NAMALWA (cell line): ENCODE measurements around the gene RPS4Y2.

Experiments used
- DNase-seq: peaks from one replicate; pipeline ENCODE4 v3.0.0-alpha.2; 2015; ENCODE audit warnings: low spot score

RPS4Y2 gene

DNA sequence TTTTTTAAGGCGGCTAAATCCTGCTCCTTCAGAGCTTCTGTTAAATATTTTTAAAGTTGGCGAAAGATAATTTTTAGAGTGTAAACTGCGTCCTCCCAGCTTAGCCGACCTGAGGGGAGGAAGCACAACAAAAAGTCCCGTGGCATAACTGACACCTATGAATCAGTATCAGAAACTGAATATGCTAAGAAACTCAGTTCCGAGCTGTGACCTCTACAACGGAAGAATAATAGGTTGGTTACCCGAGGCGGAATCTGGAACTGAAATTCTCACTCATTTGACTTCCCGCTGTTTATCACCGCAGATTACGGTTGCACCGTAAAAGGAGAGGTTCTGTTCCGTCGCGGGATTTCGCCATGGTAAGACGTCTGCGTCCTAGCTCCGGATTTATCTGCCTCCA is at the start of gene RPS4Y2:
RPS4Y2 (plus strand) TSS at position 301 of the 400 bp plus-strand sequence; CDS start at position 357, 56 bp downstream.
- DNase-seq = no peak

DNA sequence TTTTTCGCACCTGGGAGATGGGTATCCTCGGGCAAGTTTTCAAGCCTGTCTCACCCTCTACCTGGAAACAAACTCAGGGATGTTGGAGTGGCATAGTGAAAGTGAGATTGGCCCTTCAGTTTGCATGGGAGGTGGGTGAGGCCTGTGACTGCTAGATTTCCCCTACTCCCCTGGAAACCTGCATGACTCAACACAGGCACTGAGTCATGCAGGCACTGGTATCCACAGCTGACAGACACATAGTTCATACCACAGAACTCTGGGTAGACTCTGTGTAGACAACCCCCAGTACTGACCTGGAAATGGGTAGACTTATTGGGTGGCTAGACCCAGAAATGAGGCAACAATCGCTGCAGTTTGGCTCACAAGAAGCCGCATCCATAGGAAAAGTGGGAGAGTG is 41.5 kb upstream of the RPS4Y2 start:
- DNase-seq = no peak

DNA sequence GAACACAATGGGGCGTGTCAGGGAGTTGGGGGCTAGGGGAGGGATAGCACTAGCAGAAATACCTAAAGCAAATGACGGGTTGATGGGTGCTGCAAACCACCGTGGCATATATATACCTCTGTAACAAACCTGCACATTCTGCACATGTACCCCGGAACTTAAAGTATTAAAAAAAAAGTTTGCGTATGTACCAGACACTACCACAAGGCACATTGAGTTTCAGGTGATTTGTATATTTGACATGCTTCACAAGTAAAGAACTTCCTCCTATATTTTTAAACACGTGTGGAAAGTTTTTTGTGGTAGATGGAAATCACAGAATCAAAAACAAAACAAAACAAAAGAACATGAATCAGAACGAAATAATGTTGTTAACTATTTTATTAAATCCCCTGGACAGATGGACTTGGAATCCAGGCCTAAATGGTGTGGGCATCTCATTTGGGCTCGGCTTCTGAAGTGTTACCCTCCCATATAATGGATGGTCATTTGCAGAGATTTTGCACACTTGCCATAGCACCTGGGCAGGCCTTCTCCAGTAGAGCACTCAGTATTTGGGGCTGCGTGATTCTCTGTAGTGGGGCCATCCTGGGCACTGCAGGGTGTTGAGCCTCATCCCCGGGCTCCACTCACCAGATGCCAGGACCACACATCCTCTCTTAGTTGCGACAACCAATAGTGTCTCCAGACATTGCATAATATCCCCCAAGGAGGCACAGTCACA is 29.6 kb upstream of the RPS4Y2 start:
- no peak for DNase-seq

DNA sequence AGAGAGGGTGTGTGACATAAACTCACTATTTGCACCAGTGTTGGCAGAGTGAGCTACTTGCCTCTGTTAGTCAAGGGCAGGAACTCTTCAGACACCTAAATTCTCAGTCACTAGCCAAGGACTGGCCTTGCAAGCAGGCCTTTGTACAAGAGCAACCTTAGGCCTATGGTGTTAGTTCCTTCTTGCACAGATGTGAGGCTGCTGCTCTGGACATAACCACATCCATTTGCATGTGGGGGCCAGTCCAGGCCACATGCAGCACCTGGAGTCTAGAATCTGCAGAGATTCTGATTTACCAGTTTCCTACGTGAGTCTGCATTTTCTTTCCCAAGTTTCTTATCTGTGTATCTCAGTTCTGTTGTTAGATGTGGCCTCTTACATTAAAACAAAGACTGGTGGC is 20.7 kb upstream of the RPS4Y2 start:
- DNase-seq = no peak

DNA sequence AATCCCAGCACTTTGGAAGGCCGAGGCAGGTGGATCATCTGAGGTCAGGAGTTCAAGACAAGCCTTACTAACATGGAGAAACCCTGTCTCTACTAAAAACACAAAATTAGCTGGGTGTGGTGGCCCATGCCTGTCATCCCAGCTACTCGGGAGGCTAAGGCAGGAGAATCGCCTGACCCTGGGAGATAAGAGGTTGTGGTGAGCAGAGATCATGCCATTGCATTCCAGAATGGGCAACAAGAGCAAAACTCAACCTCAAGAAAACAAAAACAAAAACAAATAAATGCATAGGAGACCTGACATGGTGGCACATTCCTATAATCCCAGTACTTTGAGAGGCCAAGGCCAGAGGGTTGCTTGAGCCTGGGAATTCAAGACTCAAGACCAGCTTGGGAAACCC is 16.1 kb upstream of the RPS4Y2 start:
- no peak for DNase-seq

DNA sequence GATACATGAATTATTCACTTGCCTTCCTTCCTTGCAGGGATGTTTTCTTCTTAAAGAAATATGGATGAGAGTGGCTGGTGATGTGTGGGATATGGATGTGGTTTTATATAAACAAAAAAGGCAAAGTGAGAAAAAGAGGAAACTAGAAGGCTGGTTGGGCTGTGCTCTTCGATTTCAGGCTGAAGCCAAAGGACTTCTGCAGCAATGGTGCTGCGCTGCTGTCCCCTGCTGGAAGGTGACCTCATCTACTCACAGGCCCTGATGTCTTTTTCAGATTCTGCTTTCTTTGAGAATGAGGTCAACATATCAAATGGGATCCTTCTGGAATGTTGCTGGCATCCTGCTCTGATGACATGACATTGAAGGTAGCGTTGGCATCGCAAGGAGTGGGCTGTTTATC is 15.3 kb upstream of the RPS4Y2 start:
- no peak for DNase-seq

DNA sequence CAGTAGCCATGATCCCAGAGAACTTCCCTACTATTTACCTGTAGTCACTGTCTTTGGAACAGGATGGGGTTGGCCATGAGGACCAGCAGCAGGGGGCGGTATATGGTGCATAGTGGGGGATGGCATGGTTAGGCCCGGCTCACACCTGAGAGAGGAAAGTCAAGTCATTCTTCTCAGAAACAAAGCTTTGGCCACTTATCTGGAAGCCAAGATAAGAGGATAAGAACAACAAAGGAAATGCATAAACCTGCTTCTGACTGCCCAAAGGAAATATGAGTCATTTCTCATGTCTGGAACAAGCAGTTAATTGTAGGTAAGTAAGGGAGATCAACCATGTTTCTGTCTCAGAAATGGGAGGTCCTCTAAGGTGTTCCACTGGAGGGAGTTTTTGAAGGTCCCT is 10.8 kb upstream of the RPS4Y2 start:
- no peak for DNase-seq

DNA sequence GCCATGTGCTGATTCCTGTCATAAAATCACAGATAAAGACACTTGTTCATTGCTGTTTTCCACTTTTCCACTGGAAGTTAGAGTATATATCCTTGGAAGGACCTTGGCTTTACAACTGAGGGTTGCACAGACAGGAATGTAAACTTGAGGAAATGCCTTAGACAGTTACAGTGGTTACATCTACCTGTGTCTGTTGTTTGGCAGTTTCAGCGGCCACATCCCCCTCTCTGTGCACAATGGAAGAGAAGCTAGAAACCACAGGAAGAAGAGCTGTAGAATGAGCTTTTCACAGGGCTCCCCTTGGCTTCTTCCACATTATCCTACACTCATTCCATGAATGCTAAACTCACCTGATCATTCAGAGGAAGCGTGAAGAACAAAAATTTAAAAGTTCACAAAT is 9.0 kb upstream of the RPS4Y2 start:
- DNase-seq = no peak

DNA sequence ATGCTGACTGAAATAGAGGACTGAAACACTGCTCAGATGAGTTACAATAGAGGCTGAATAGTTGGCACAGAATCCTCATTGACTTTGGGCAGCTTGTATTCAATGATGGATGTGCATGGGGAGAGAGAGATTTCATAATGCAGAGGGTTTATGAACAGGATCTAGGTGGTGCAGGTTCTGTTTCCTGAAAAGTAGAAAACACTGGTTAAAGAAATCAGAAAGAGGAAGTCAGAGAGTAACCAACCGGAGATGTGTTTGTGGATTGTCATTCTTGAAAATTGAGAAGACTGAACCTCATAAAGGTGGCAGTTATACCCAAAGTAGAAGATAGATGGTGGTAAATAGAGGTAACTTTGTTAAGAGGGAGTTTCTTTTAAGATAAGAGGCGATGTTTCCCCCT is 8.0 kb downstream of the RPS4Y2 start:
- no peak for DNase-seq

DNA sequence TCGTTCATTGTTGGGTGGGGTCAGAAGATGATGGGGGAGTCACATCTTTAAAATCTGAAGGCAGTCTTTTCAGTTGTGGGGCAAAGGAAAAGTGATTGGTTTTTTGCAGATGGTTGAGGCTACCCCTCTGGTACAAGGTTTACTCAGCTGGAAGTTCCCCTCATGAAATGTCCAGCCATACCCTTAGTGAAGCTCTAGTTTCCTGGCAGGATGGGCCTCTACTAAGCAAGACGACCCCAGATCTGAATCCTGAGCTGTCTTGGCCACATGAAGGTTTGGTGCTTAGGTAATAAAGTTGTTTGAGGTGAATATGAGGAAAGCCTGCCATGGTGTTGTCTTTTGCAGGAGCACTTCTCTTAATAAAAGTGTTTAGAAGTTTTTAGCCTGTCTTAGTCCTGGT is 9.2 kb downstream of the RPS4Y2 start:
- DNase-seq = no peak

DNA sequence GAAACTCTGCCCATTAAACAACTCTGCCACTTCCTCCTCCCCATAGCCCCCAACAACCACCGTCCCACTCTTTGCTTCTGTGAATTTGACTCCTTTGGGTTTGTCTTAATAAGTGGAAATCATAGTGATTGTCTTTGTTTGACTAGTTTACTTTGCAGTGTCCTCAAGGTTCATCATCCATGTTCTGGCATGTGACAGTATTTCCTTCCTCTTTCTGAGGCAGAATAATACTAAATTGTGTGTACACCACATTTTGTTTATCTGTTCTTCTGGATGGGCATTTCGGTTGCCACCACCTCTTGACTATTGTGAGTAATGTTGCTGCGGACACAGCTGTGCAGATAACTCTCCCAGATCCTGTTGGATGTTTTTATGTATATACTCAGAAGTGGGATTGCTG is 14.8 kb downstream of the RPS4Y2 start:
- no peak for DNase-seq

DNA sequence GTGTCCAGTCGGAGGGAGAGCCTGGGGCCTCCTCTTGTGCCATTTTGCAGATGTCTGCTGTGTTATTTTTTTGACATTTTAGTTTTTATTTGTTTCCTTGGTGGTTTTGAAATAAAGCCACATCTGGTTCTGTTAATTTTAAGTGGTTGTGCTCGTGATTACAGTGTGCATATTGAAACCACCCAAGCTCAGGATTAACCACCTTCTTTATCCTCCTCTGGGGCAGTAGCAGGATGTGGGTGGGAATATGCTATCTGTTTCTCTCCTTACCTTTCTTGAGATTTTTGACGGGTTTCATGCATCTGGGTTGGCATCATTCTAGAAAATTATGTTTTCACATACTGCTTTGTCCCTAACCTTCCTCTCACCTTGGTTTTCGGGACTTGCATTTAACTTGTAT is 20.2 kb downstream of the RPS4Y2 start:
- no peak for DNase-seq

DNA sequence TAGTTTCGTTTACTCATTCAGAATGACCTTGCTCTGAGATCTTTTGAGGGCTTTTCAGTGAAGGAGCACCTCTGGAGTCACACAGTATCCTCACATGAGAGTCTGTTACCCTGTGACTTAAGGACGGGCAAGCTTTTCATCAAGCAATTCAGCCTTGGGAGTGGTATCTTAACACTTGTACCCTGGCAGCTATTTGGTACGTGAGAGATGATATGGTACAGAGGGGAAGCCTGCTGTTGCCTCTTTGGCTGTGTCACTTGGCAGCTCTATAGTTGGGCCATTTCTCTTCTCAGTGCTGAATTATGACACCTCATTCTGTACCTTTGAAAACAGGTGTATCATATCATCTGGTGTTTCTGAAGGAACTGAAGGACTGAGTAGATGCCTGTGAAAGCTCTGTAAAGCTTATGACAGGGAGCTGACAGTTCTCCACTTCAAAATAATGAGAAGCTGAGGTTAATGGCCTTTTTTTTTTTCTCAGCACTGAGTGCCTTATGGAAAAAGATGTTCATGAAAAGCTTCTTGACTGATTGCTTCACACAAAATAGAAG is 24.3 kb downstream of the RPS4Y2 start:
- DNase-seq = no peak

DNA sequence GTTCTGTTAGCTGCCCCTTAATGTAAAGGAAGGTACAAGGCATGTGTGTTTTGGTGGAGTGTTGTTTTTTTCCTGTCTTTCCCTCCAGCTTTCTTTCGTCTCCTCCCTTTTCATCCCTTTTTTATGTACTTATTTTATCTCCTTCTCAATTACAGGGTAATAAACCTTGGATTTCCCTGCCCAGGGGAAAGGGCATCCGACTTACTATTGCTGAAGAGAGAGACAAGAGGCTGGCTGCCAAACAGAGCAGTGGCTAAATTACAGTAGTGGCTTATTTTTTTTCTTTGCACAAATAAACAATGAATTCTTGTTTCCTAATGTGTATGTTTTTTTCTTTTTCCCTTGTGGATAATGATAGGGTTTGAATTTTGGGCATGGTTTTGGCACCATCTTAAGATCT is 24.9 kb downstream of the RPS4Y2 start:
- DNase-seq = no peak

DNA sequence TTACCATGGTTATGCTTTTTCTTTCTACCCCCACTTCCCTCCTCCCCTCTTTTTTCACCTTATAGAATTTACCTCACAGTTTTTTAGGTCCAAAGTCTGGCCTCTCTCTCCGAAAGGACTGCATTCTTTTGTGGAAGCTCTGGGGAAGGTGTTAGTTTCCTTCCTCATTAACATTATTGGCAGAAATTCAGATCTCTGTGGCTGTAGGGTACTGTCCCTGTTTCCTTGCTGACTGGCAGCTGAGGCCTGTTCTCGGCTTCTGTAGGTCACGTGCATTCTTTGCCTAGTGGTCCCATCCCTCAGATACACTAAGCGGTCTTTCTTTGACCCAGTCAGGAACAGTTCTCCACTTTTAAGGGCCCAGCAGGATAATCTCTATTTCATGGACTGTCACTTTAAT is 25.5 kb downstream of the RPS4Y2 start:
- no peak for DNase-seq

DNA sequence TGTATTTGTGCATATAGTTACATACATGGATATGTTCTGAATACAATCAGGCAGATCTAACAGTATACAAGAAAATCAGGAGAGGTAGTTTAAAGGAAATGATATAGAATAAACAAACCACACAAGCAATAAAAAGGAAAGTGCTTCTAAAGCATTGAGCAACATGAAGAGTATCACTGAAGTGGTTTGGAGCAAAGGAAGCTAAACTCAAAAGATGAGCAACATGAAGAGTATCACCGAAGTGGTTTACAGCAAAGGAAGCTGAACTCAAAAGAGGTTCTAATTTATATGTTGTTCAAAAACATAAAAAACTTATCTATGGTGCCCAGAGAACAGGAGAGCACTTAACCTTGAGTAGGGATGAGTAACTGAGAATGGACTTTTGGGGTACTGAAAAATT is 29.1 kb downstream of the RPS4Y2 start:
- no peak for DNase-seq

DNA sequence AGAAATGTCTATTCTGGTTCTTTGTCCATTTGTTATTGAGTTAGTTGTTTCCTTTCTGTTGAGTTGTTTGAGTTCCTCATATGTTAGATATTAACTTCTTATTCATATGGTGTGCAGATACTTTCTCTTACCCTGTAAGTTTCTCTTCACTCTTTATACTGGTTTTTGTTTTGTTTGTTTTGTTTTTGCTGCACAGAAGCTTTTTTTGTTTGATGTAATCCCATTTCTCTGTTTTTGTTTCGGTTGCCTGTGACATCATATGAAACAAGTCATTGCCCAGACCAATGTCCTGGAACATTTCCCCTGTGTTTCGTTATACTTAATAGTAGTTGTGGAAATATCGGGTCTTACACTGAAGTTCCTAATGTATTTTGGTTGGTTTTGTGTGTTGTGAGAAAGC is 31.2 kb downstream of the RPS4Y2 start:
- no peak for DNase-seq

DNA sequence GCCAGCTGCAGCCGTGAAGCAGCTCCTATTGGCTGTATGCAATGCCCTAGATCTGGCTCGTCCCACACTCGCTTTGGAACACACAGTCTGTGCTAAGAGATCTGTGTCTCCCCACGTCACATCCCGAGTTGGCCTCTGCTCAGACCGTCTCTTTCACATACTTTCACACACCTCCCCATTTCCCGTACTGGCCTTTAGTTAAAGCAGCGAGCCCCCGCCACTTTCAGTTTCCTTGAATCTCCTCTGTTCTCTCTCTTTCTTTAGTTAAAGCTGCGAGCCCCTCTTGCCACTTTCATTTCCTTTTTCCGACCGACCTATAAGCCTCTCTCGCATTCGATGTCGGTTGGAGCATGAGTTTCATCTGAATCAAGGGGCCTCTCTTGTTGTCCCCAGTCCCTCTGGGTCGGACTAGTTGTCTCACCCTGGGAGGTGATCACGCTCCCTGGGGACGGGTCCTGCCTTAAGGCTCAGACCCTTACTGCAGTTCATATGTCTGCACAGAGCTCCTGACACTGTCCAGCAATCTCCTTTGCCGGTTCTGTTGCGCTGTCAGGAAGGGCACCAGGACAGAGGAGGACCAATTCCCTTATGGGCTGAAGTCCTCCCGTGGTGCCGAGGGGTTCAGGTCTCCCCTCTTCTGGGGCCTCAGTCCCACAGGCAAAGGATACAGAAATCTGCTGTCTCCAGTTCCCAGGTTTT is 42.6 kb downstream of the RPS4Y2 start:
- no peak for DNase-seq

DNA sequence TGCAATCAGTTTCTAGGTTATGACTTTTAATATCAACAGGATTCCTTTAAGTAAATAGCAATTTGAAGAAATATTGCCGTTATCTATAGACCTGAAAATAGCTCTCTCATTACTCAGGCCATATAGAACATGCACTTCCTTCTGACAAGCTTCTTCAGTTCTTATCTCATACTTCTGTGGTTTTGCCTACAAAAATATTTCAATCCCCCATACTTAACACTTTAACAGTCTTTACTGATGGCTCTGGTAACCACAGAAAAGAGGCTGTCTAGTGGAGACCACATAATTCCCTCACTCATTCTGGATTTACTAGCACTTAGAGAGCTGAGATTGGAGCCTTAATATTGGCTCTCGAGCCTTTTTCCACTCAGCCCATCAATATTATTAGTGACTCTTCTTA is 46.8 kb downstream of the RPS4Y2 start:
- no peak for DNase-seq

DNA sequence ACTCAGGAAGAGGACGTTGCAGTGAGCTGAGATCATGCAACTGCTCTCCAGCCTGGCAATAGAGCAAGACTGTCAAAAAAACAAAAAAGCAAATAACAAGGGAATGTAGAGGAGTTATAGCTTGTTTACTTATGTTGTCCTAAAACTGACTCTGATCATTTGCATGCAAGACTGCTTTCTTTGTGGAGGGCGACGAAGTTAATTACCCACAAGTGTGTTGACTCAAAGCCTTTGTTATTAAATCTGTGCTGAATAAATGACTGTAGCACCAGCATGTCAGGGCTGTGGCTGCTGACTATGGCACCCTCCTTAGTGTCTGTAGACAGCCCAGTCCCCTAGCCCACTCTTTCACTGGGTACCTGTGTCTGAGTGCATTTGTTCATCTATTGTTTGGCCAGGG is 50.3 kb downstream of the RPS4Y2 start:
- no peak for DNase-seq

DNA sequence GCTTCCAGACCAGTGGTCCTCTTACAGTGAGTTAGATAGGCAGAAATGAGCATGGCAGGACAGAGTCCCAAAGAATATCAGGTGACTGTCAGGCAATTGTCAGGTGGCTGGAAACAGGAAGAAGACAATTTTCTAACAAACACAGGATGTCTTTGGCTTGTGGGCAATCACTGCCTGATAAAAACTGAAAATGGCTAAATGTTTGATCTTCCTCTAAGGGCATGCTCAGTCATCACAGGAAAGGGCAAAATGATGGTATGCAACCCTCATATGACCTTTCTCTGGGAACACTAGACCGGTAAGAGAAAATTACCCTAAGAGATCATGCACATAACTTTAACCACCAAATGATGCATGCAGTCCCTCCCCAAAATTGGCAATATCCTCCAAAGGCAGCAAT is 57.6 kb downstream of the RPS4Y2 start:
- no peak for DNase-seq

DNA sequence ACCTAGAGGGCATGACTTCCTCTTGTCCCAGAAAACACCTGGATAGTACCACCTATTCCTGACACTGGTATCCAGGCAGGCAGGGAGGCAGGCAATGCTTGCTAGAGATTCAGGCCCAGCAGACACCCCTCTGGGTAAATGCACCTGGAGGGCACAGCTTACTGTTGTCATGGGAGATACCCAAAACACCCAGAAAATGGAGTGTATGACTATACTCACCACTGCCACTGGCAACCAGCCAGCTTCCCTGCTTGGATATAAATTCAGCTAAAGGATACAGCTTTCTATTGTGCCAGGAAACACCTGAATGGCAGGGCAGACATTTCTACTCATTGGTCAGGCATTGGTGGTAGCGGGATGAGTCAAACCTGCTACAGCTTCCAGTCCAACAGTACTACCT is 58.9 kb downstream of the RPS4Y2 start:
- DNase-seq = no peak

DNA sequence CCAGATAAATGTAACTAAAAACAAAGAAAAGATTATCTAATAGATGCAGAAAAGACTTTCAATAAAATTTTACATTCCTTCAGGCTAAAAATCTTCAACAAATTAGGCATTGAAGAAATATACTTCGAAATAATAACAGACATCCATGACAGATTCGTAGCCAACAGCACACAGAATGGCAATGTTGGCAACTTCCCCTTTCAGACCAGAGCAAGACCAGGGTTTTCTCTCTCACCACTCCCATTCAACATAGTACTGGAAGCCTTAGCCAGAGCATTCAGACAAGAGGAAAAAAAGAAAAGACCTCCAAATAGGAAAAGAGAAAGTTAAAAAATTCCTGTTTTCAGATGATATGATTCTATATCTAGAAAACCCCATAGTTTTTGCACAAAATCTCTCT is 61.2 kb downstream of the RPS4Y2 start:
- no peak for DNase-seq
